GM12873 (cell line): ENCODE data around the gene GYG1.

Source experiments
- CTCF ChIP-seq: IDR thresholded peaks from 2 replicates; pipeline ENCODE4 v1.5.1; 2012; ENCODE audit warnings: low read depth, mild to moderate bottlenecking, moderate library complexity, low read length, control low read depth; ENCODE audit not compliant: insufficient read depth; ENCODE audit errors: missing control alignments

The GYG1 gene

GRCh38 chr3:149019580-149019979 is 28.2 kb downstream of the GYG1 start:
- no peak for TF ChIP-seq CTCF

- no peak for TF ChIP-seq CTCF
Observed at GRCh38 chr3:149020196-149020838, 29.0 kb downstream of the GYG1 start.

- TF ChIP-seq CTCF, result no peak
Observed at GRCh38 chr3:149020839-149021252, 29.5 kb downstream of the GYG1 start.

GRCh38 chr3:149021830-149022229 is 30.5 kb downstream of the GYG1 start:
- no peak for TF ChIP-seq CTCF

- TF ChIP-seq CTCF, result no peak
Observed at GRCh38 chr3:149023951-149024350, 32.6 kb downstream of the GYG1 start.

GRCh38 chr3:149026718-149027117 is 35.4 kb downstream of the GYG1 start:
- no peak for TF ChIP-seq CTCF

GRCh38 chr3:149031096-149031495 is 39.8 kb downstream of the GYG1 start:
- no peak for TF ChIP-seq CTCF
